HG02884 (cell line): ENCODE results near the gene TEX51.

Experiments used
- ATAC-seq: cut with Tn5 transposase; IDR thresholded peaks from one replicate; pipeline ENCODE4 v1.9.1; 2021; ENCODE audit warnings: mild to moderate bottlenecking, moderate library complexity; ENCODE audit not compliant: unreplicated experiment

Gene TEX51

GRCh38 chr2:126911111-126911796 lies 12.6 kb downstream of the TEX51 start:
- no peak for ATAC-seq

GRCh38 chr2:126912201-126912600 lies 13.5 kb downstream of the TEX51 start:
- no peak for ATAC-seq

- ATAC-seq: no peak
Measured at GRCh38 chr2:126913329-126913728, 14.6 kb downstream of the TEX51 start.

- no peak for ATAC-seq
Measured at GRCh38 chr2:126913881-126914615, 15.4 kb downstream of the TEX51 start.

- no peak for ATAC-seq
Measured at GRCh38 chr2:126914811-126915500, 16.3 kb downstream of the TEX51 start.

GRCh38 chr2:126915903-126916302 lies 17.2 kb downstream of the TEX51 start:
- ATAC-seq: no peak

GRCh38 chr2:126916744-126917143 lies 18.1 kb downstream of the TEX51 start:
- ATAC-seq: no peak

GRCh38 chr2:126921066-126921465 lies 22.4 kb downstream of the TEX51 start:
- no peak for ATAC-seq

GRCh38 chr2:126930970-126931590 lies 32.4 kb downstream of the TEX51 start:
- ATAC-seq: no peak

GRCh38 chr2:126932529-126932928 lies 33.8 kb downstream of the TEX51 start:
- no peak for ATAC-seq

- ATAC-seq: no peak
Measured at GRCh38 chr2:126932966-126933710, 34.4 kb downstream of the TEX51 start.

- ATAC-seq: no peak
Measured at GRCh38 chr2:126933711-126934091, 35.0 kb downstream of the TEX51 start.

- ATAC-seq: no peak
Measured at GRCh38 chr2:126934809-126935208, 36.1 kb downstream of the TEX51 start.

- ATAC-seq: no peak
Measured at GRCh38 chr2:126935774-126936173, 37.1 kb downstream of the TEX51 start.

- no peak for ATAC-seq
Measured at GRCh38 chr2:126936219-126936723, 37.6 kb downstream of the TEX51 start.

- no peak for ATAC-seq
Measured at GRCh38 chr2:126940331-126940730, 41.6 kb downstream of the TEX51 start.

GRCh38 chr2:126942427-126943203 lies 43.9 kb downstream of the TEX51 start:
- no peak for ATAC-seq

- no peak for ATAC-seq
Measured at GRCh38 chr2:126943612-126944348, 45.1 kb downstream of the TEX51 start.

GRCh38 chr2:126945118-126945517 lies 46.4 kb downstream of the TEX51 start:
- no peak for ATAC-seq
